ENCODE data around the gene TRPM3. TPM values are rescaled to one million over a fixed set of nuclear protein-coding genes. Genes with fewer than 3 reads are reported as not detected.

Gene TRPM3
- total and polyA plus RNA-seq, 4 donors = 0.07 to 0.89 (median 0.67) TPM

- no peak for TF ChIP-seq RXRA (IDR thresholded peaks at IDR 0.05)
- no peak for TF ChIP-seq FOXA1 (IDR thresholded peaks at IDR 0.05)
- TF ChIP-seq GABPA (IDR thresholded peaks at IDR 0.05 in 1 of 2, conservative IDR thresholded peaks at IDR 0.05 in 1 of 2) = no peak
- TF ChIP-seq SP1 (IDR thresholded peaks at IDR 0.05) = no peak
- no peak for TF ChIP-seq EGR1 (IDR thresholded peaks at IDR 0.05; ENCODE audit: low read depth in 2 of 2)
- no peak for TF ChIP-seq JUND (IDR thresholded peaks at IDR 0.05)
Observed at GRCh38 chr9:70902692-70903131, 218.7 kb downstream of the TRPM3 start (continued).

GRCh38 chr9:70902171-70902570 lies 219.2 kb downstream of the TRPM3 start:
- no peaks in the 10 kb centered on the region for H3K27me3 ChIP-seq (ENCODE audit: control insufficient read depth in 4 of 4, insufficient read depth in 4 of 4, low read length in 3 of 4)
- DNase-seq (ENCODE audit: low spot score) = no peak
- no peak overlapping the region for H3K27ac ChIP-seq (ENCODE audit: low read depth in 1 of 2, low read length in 2 of 2)
- 73% methylated on average over 1 of the region's 1 CpG for WGBS
- no peak overlapping the region for H3K4me3 ChIP-seq (ENCODE audit: low read depth in 1 of 3, low read length in 3 of 3)
- H3K9ac ChIP-seq (ENCODE audit: low read depth in 1 of 2, low read length in 2 of 2) = no peak overlapping the region
- no peaks in the 10 kb centered on the region for H3K9me3 ChIP-seq (ENCODE audit: control insufficient read depth in 4 of 4, low read length in 3 of 4)
- no peaks in the 10 kb centered on the region for H3K4me1 ChIP-seq (ENCODE audit: control insufficient read depth in 4 of 4, insufficient read depth in 4 of 4, low read length in 3 of 4)
- no peak for TF ChIP-seq HNF4G (IDR thresholded peaks at IDR 0.05)
- no peak for TF ChIP-seq EGR1 (IDR thresholded peaks at IDR 0.05; ENCODE audit: low read depth in 2 of 2)
- no peak for TF ChIP-seq YY1 (IDR thresholded peaks at IDR 0.05)
- TF ChIP-seq FOXA1 (IDR thresholded peaks at IDR 0.05) = no peak
- H3K36me3 ChIP-seq (ENCODE audit: control insufficient read depth in 4 of 4, insufficient read depth in 3 of 4, low read depth in 1 of 4, low read length in 3 of 4) = no peaks in the 10 kb centered on the region

GRCh38 chr9:70901746-70902145 lies 219.7 kb downstream of the TRPM3 start:
- no peak for DNase-seq (ENCODE audit: low spot score)

More at GRCh38 chr9:70901746-70902145, 219.7 kb downstream of the TRPM3 start:
- no peak overlapping the region for H3K9ac ChIP-seq (ENCODE audit: low read depth in 1 of 2, low read length in 2 of 2)
- H3K4me3 ChIP-seq (ENCODE audit: low read depth in 1 of 3, low read length in 3 of 3) = no peak overlapping the region
- H3K36me3 ChIP-seq (ENCODE audit: control insufficient read depth in 4 of 4, insufficient read depth in 3 of 4, low read depth in 1 of 4, low read length in 3 of 4) = no peaks in the 10 kb centered on the region
- no peak overlapping the region for H3K27ac ChIP-seq (ENCODE audit: low read depth in 1 of 2, low read length in 2 of 2)
- 75% methylated on average over 1 of the region's 1 CpG for WGBS
- no peak for TF ChIP-seq NR2F2 (IDR thresholded peaks at IDR 0.05)
- TF ChIP-seq CTCF (IDR thresholded peaks at IDR 0.05; ENCODE audit: low read depth, low read length, missing input control) = no peak
- TF ChIP-seq FOXA1 (IDR thresholded peaks at IDR 0.05) = no peak
- TF ChIP-seq REST (IDR thresholded peaks at IDR 0.05) = no peak
- no peak for TF ChIP-seq YY1 (IDR thresholded peaks at IDR 0.05)
- TF ChIP-seq EGR1 (IDR thresholded peaks at IDR 0.05; ENCODE audit: low read depth in 2 of 2) = no peak
- TF ChIP-seq TAF1 (conservative IDR thresholded peaks at IDR 0.05) = no peak
- no peak for TF ChIP-seq RXRA (IDR thresholded peaks at IDR 0.05)
- no peak for TF ChIP-seq ZBTB33 (IDR thresholded peaks at IDR 0.05)
- TF ChIP-seq JUND (IDR thresholded peaks at IDR 0.05) = no peak
- no peak for TF ChIP-seq FOXA2 (IDR thresholded peaks at IDR 0.05)
- no peak for TF ChIP-seq ATF3 (IDR thresholded peaks at IDR 0.05)
- no peak for TF ChIP-seq HNF4G (IDR thresholded peaks at IDR 0.05)
- H3K27me3 ChIP-seq (ENCODE audit: control insufficient read depth in 4 of 4, insufficient read depth in 4 of 4, low read length in 3 of 4) = no peaks in the 10 kb centered on the region
- no peaks in the 10 kb centered on the region for H3K9me3 ChIP-seq (ENCODE audit: control insufficient read depth in 4 of 4, low read length in 3 of 4)
- H3K4me1 ChIP-seq (ENCODE audit: control insufficient read depth in 4 of 4, insufficient read depth in 4 of 4, low read length in 3 of 4) = no peaks in the 10 kb centered on the region

Measured in liver (tissue), 9 donors.